GM10266 (cell line): ENCODE measurements around the gene MOGAT1.

Source experiments
- DNase-seq: peaks from one replicate; pipeline ENCODE4 v3.0.0; 2012; ENCODE audit errors: extremely low spot score
- TF ChIP-seq, protein P1 (sequence below): IDR thresholded peaks from 2 replicates; pipeline ENCODE4 v1.5.1; 2012; ENCODE audit warnings: mild to moderate bottlenecking, low read depth; ENCODE audit not compliant: control insufficient read depth, insufficient read depth; ENCODE audit errors: missing control alignments

The MOGAT1 gene

DNA sequence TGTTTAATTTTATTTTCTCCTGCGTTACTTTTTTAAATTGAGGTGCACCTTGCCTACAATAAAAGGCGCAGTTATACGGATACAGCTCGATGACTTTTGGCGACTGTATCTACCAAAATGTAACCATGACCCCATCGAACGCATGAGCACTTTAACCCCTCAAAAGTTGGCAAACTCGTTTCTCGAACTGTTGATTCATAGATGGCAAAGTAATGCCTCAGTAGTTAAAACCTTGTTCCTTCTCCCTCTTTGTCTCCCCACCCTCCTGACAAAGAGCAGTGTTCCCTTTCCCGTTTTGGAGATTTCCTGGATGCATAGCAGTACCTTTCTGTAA is 577 bp downstream of the MOGAT1 start:
- TF ChIP-seq, protein P1, sequence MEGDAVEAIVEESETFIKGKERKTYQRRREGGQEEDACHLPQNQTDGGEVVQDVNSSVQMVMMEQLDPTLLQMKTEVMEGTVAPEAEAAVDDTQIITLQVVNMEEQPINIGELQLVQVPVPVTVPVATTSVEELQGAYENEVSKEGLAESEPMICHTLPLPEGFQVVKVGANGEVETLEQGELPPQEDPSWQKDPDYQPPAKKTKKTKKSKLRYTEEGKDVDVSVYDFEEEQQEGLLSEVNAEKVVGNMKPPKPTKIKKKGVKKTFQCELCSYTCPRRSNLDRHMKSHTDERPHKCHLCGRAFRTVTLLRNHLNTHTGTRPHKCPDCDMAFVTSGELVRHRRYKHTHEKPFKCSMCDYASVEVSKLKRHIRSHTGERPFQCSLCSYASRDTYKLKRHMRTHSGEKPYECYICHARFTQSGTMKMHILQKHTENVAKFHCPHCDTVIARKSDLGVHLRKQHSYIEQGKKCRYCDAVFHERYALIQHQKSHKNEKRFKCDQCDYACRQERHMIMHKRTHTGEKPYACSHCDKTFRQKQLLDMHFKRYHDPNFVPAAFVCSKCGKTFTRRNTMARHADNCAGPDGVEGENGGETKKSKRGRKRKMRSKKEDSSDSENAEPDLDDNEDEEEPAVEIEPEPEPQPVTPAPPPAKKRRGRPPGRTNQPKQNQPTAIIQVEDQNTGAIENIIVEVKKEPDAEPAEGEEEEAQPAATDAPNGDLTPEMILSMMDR = no peak

DNA sequence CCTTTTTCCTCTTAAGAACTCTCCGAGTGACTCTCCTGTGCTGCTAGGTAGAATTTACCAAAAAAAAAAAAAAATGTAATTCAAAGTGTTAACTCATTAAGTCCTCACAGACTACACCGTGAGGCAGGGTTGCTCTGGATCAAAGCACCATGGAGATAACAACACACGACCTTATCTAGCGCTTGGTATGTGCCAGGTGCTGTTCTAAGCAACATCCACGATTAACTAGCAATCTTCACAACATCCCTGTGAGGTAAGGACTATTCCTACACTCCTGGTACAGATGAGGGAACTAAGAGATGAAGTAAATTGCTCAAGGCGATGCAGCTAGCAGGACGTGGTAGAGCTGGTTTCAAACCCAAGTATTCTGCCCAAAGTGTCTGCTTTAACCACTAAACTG is 1.8 kb downstream of the MOGAT1 start:
- TF ChIP-seq, protein P1 = no peak
- DNase-seq = no peak

More for the DNA sequence above, 577 bp downstream of the MOGAT1 start:
- no peak for DNase-seq

DNA sequence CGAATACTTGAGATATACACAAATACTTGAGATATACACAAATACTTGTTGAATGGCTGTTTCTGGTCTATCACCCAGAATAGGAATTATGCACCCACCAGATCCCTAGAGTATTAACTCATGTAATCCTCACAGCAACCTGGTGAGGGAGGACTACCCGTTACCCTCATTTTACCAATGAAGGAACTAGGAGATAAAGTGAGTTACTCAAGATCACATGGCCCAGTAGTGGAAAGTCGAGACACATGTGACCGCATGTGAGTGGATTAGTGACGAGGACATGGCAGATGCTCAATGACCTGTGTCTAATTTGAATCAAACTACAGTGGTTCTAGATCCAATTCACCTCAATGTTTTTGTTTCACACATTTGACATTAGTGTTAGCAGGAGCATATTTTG is 2.4 kb downstream of the MOGAT1 start:
- no peak for DNase-seq
- TF ChIP-seq, protein P1 = no peak

DNA sequence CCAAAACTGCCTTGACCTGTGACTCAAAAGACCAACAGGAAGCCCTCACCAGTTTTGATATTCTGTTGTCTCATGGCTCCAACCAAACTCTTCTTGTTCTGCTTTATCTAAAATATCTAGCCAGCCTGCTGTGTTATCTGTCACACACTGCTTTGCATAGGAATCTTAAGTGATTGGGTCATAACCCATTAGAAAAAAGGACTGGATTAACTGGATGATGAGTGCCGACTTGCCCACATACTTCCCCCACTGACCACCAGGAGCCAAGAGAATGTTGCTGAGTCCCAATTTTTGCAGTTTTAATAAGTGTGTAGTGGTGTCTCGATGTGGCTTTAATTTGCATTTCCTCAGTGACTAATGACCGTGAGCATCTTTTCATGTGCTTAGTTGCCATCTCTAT is 6.5 kb downstream of the MOGAT1 start:
- no peak for DNase-seq
- TF ChIP-seq, protein P1 = no peak

DNA sequence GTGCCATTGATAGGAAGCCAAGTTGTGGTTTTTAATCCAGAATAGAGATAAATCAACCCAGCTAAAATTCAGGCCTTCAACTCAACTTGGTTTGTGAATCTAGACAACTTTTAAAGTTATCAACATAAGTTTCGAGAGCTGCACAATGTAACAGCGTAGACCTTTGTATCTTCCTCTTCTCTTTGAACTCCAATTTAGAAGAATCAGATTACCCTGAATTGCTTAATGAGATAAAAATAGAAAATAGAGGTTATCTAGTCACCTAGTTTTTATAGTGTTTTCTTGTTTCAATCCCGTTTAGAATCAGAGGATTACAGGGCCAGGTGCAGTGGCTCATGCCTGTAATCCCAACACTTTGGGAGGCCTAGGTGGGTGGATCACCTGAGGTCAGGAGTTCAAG is 12.3 kb downstream of the MOGAT1 start:
- TF ChIP-seq, protein P1 = no peak
- DNase-seq = no peak

DNA sequence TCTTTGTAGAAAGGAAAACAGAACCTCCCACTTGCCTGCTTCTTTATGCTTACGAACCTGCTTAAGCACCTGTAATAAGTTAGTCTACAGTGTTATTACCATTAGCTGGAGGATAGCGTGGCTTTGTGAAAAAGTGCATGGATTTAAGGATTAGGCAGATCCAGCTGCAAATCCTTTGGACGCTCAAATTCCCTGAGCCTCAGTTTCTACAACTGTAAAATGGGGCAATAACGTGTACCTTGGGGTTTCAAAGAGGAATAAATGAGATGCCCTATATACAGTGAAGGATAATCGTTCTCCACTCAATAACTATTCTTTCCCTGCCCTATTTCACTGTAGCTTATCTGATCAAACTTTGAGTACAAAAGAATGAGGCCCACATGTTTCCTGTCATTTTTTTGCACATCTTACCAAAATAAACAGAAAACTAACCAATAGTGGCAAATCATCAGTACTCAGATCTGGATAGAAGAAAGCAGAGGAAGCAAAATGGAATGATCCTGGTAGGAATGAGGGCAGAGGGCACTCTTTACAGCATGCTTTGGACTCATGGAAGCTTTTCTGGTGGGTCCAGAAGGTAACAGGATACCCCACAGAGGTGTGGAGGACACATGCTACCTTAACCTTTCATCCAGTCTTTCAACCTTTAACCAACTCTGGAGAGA is 14.8 kb downstream of the MOGAT1 start:
- TF ChIP-seq, protein P1 = no peak
- no peak for DNase-seq

DNA sequence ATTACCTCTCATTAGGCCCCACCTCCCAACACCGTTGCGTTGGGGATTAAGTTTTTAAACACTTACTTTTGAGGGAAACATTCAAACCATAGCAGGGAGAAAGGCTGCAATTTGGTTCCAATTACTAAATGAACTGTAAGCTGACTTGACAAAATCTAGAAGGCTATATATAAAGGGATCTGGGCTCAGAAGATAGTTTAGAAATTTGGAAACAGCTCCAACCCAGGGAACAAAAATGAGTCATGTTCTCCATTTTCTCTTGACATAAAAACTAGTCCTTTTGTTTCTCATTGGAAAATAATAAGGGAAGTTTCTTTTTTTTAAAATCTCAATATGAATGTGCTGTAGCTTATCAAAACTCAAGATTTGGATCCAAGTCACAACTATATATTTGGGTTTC is 17.5 kb downstream of the MOGAT1 start:
- no peak for DNase-seq
- TF ChIP-seq, protein P1 = no peak
